GM12872 (cell line): ENCODE data around the gene RNF31.

Experiments
- TF ChIP-seq, protein P1 (sequence below): IDR thresholded peaks from 3 replicates; pipeline ENCODE4 v1.5.1; 2011; ENCODE audit warnings: low read depth, mild to moderate bottlenecking, low read length, moderate library complexity; ENCODE audit not compliant: insufficient read depth

The RNF31 gene

DNA sequence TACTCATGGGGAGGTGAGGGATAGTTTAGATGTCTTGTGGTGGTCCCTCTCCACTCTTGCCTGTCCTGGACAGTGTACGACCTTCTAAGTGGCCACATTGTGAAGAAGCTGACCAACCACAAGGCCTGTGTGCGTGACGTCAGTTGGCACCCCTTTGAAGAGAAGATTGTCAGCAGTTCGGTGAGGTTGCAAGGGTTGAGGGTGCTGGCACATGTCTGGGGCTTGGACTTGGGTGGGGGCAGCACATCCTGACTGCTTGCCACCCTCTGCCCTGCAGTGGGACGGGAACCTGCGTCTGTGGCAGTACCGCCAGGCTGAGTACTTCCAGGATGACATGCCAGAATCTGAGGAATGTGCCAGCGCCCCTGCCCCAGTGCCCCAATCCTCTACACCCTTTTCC lies 24.4 kb upstream of the RNF31 start:
- TF ChIP-seq, protein P1, sequence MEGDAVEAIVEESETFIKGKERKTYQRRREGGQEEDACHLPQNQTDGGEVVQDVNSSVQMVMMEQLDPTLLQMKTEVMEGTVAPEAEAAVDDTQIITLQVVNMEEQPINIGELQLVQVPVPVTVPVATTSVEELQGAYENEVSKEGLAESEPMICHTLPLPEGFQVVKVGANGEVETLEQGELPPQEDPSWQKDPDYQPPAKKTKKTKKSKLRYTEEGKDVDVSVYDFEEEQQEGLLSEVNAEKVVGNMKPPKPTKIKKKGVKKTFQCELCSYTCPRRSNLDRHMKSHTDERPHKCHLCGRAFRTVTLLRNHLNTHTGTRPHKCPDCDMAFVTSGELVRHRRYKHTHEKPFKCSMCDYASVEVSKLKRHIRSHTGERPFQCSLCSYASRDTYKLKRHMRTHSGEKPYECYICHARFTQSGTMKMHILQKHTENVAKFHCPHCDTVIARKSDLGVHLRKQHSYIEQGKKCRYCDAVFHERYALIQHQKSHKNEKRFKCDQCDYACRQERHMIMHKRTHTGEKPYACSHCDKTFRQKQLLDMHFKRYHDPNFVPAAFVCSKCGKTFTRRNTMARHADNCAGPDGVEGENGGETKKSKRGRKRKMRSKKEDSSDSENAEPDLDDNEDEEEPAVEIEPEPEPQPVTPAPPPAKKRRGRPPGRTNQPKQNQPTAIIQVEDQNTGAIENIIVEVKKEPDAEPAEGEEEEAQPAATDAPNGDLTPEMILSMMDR: no peak

DNA sequence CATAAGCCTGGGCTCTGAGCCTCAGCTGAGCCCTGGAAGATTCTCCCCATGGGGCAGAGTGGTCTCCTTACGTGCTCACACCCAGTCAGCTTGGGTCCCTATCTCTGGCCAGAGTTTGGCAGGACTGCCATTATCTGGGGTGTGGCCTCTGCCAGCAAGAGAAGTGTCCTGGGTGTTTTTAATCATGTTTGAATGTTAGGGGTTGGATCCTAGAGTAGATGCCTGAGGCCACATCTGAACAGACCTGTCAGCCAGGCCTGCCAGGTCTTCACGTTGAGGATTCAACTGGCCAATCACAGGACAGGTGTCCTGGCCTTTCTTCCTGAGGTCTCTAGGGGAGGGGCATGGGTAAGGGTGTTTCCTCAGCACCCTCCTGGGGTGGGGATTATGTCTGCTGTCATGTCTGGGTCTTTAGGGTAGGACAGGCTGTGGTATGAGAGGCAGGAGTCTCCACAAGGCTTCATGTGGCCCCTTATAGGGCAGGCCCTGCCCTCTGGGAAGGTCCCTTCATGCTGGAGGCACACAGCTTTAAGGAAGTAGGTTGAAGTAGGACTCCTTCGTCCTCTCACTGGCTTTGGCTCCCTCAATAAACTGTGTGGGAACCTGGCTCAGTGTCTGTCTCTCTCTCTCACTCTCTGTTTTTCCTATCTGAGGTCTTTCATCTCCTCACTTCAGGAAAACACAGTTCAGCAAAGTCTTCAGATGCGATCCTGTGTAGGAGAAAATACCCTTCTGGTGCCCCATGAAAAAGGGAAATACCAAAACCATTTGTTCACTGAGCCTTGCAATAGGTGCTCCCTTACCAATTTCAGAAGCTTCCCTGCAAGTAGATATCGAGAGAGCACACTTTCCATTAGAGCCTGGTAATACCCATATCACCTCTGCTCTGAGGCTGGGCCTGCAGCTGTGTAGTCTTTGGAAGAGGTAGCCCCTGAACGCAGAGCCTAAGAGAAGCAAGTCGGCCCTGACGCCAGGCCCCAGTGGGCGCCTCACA lies 23.6 kb upstream of the RNF31 start:
- TF ChIP-seq, protein P1: no peak

DNA sequence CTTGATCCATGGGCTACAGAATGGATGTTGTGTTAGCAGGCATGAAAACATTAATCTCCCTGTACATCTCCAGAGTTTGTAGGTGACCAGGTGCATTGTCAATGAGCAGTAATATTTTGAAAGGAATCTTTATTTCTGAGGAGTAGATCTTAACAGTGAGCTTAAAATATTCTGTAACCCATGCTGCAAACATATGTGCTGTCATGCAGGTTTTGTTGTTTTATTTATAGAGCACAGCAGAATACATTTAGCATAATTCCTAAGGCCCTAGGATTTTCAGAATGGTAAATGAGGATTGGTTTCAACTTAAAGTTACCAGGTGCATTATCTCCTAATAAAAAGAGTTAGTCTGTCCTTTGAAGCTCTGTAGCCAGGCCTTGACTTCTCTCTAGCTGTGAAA lies 20.4 kb upstream of the RNF31 start:
- TF ChIP-seq, protein P1: no peak

DNA sequence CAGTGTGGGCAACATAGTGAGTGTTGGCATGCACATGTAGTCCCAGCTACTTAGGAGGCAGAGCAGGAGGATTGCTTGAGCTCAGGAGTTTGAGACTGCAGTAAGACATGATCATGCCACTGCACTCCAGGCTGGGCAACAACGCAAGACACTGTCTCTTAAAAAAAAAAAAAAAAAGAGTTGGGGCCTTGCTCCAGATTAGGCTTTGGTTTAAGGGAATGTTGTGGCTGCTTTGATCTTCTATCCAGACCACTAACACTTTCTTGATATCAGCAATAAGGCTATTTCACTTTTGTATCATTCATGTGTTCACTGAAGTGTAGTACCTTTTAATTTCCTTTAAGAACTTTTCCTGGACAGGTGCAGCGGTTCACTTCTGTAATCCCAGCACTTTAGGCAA lies 19.6 kb upstream of the RNF31 start:
- TF ChIP-seq, protein P1: no peak

DNA sequence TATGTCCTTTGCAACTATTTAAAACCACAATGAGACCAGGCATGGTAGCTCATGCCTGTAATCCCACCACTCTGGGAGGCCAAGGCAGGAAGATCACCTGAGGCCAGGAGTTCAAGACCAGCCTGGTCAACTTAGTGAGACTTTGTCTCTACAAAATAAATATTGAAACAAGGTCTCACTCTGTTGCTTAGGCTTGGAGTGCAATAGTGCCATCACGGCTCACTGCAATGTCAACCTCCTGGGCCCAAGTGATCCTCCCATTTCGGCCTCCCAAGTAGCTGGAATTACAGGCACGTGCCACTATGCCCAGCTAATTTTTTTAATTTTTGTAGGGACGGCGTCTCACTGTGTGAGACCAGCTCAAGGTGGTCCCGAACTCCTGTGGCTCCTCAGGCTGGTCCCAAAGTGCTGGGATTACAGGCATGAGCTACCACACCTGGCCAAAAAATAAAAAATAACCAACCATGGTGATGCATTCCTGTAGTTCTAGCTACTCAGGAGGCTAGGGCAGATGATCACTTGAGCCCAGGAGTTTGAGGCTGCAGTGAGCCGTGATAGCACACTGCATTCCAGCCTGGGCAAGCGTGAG lies 17.8 kb upstream of the RNF31 start:
- TF ChIP-seq, protein P1: no peak

DNA sequence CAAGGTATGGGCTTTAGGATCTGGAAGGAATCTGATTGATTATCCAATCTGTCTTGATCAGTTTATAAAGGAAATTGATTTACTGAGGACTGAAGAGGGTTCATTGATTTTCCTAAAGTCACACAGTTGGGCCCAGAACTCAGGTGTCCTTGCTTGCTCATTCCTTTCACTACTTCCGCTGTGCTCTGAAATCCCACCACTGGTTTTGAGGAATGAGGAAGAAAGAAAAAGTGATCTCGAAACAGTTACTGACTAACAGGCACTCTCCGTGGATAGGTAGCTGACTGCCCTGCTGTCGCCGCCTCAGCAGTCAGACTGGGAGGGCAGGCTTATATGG lies 16.9 kb upstream of the RNF31 start, which contains the start of gene FITM1:
TSS of gene FITM1 (plus strand) at position 280 of the 337 bp plus-strand sequence. CDS start 905 bp downstream, outside the sequence.
- TF ChIP-seq, protein P1: no peak

DNA sequence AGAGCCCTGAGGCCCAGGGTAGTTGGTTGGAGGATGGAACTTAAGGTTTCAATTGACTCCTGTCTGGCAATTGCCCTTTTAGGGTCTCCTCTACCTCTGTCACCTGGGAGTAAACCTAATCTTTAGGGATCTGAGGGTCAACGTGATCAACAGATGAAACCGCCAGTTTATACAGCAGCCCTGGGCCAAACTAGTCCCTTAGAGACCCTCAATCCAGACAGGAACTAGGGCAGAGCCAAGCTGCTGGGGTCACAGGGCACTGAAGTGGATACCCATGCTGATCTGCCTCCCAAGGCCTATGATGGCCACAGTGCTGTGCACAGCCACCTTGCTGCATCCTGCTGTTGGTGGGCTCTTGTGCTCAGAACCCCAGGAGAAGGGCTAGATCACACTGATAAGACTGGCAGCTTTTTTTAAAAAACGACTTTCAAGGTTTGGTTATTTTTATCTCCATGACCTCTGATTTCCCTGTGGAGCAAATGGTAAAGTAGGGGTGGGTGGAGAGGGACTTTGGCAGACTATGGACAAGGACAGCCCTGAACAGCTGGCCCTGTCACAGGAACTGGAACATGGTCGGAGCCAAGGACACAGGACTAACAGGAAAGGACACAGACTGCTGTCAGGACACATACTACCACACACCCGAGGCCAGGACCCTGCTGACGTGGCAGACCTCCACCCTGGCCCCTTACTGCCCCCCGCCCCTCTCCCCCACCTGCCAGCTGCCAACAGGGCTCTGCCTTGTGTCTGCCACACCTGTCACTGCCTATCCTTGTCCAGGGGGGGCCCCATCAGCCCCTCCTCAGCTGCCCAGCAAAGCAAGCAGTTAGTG lies 16.4 kb upstream of the RNF31 start:
- TF ChIP-seq, protein P1: no peak
